GM19467 (cell line): ENCODE measurements around the gene TECTA.
"Not testable (repeated sequence)": the region's sequence is repeated elsewhere in the genome, so short reads cannot be mapped to it uniquely, and the experiment has no call there.

Experiments used
- ATAC-seq: cut with Tn5 transposase; IDR thresholded peaks from one replicate; pipeline ENCODE4 v1.9.1; 2021; ENCODE audit warnings: mild to moderate bottlenecking, moderate library complexity; ENCODE audit not compliant: unreplicated experiment

TECTA gene

DNA sequence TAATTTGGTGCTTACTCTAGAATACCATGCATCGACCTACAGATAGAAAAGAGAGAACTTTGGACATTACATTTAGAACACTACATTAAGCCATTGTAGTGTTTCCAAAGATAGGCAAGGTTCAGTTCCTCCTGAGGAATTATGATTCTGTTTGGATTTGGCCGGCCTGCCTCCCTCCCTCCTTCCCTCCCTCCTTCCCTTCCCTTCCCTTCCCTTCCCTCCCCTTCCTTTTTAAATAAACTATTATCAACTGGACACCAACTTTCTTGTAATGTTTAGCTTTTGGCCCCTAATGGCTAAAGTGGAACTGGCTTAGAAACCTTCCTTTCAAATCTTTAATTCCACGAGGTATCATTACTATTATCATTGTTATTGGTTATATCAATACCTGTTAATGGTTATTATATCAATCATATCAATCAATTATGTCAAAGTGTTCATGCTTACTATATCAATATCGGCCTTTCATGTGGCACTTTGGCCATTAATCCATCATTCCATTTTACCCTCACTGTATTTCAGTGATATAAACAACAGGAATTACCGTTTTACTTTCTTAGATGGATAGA is 60.4 kb downstream of the TECTA start:
- ATAC-seq = no peak

GRCh38 chr11:121163658-121164308 is 62.7 kb downstream of the TECTA start:
- no peak for ATAC-seq

DNA sequence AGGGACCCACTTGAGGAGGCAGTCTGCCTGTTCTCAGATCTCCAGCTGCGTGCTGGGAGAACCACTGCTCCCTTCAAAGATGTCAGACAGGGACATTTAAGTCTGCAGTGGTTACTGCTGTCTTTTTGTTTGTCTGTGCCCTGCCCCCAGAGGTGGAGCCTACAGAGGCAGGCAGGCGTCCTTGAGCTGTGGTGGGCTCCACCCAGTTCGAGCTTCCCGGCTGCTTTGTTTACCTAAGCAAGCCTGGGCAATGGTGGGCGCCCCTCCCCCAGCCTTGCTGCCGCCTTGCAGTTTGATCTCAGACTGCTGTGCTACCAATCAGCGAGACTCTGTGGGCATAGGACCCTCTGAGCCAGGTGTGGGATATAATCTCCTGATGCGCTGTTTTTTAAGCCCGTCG is 76.6 kb downstream of the TECTA start:
- not testable (repeated sequence) for ATAC-seq

DNA sequence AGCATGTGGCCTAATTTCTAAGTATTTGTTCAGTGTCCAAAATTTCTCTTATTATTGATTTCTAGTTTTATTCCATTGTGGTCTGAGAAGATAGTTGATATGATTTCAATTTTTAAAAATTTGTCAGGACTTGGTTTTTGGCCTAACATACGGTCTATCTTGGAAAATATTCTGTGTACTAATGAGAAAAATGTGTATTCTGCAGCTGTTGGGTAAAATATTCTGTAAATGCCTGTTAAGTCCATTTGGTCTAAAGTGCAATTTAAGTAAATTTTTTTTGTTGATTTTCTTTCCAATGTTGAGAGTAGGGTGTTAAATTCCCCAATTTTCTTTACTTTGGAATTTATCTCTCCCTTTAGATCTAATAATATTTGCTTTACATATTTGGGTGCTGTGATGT is 78.3 kb downstream of the TECTA start:
- no peak for ATAC-seq

- ATAC-seq = no peak
Measured at GRCh38 chr11:121180183-121180582, 79.1 kb downstream of the TECTA start.

DNA sequence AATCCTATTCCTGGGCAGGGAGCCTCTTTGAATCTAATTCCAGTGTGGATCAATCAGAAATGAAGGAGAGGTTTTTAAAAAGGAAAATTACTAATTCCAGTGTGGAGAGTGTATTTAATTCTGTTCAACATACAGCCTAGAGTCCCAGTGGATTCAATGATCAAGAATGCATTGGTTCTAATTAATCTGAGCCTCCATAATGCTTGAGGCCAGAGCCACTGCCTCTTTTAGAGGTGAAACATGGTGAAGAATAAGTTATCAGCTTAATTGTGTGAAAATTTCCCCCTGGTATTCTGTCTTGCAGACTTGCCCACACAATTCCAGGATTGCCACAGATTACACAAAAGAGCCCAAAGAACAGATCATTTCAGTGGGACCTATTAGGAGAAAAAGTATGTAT is 87.7 kb downstream of the TECTA start:
- no peak for ATAC-seq

- ATAC-seq = no peak
Measured at GRCh38 chr11:121191818-121192217, 90.8 kb downstream of the TECTA start.

- peak; percentile 84 for ATAC-seq
Measured at GRCh38 chr11:121194731-121195596, 93.9 kb downstream of the TECTA start.

GRCh38 chr11:121198491-121198890 is 97.4 kb downstream of the TECTA start:
- no peak for ATAC-seq

- no peak for ATAC-seq
Measured at GRCh38 chr11:121199516-121199915, 98.5 kb downstream of the TECTA start.

- ATAC-seq = no peak
Measured at GRCh38 chr11:121206810-121207209, 105.8 kb downstream of the TECTA start.

DNA sequence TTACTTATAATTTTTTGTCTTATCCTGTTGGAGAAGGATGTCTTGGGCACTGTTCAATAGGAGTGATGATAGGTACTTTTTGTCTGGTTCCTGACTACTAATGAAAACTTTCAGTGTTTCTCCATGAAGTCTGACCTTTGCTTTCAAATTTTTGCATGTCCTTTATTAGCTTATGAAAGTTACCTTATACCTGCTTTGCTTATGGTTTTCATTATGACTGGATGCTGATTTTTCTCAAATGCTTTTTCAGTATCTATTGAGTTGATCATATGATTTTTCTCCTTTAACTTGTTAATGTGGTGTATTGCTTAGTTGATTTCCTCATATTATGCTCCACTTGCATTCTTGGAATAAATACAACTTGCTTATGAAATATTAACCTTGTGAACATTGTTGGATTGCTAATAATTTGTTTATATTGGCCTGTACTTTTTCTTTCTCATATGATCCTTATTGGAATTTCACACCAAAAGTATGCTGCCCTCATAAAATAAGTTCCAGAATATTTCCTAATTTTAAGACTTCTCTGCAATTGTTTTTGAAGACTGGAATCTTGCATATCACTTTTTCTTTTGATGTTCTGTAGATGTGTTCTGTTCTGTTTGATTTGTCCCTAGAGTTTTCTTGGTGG is 106.6 kb downstream of the TECTA start:
- ATAC-seq = no peak

DNA sequence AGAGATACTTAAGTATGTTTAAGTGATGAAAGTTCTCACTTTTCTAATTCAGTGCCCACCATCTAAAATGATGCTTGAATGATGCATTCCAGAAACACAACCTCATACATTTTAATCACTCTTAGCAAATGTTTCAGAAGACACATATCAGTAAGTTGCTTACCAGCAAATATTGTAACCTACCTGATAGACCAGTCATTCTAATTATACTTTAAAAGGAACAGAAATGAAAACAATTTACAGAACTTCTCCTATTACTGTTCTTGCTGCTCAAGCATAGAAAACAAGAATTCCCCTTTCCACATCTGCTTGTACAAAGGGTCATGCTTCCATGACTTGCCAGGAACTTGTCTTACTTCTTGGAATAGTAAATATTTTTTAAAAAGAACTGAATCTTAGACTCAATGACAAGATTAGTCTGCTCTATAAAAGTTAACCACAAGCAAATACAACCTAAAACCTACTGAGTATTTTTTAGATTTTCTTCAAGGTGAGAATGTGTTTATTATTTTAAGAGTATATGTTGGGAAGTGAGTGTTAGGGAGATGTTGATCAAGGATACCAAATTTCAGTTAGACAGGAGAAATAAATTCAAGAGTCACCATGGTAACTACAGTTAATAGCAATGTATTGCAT is 109.5 kb downstream of the TECTA start:
- no peak for ATAC-seq

- no peak for ATAC-seq
Measured at GRCh38 chr11:121211626-121212025, 110.6 kb downstream of the TECTA start.

- no peak for ATAC-seq
Measured at GRCh38 chr11:121212536-121213361, 111.7 kb downstream of the TECTA start.

GRCh38 chr11:121213362-121213893 is 112.4 kb downstream of the TECTA start:
- no peak for ATAC-seq

DNA sequence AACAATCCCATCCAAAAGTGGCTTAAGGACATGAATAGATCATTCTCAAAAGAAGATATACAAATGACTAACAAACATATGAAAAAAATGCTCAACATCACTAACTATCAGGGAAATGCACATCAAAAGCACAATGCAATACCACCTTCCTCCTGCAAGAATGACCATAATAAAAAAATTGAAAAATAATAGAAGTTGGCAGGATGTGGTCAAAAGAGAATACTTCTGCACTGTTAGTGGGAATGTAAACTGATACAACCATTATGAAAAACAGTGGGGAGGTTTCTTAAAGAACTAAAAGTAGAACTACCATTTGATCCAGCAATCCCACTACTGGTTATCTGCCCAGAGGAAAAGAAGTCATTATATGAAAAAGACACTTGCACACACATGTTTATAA is 113.8 kb downstream of the TECTA start:
- no peak for ATAC-seq

- no peak for ATAC-seq
Measured at GRCh38 chr11:121221496-121222200, 120.6 kb downstream of the TECTA start.

DNA sequence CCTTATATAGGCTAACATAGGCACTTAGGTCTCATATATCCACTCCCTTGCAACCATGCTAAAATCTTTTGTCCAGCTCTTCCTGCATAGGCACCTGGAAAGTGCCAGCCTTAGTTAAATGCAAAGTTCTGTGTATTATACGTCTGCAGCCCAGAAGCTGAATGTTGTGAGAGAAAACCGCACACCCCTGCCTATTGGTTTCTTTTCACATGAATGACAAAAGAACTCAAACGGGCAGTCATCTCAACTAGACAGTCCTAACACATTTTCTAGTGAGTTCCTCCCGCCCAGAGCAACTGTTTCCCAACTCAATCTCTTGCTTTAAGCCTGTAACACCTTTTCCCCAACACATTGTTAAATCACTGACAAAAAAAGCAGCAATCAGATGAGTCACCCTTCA is 122.1 kb downstream of the TECTA start:
- ATAC-seq = no peak
